Progenitor cell of endocrine pancreas (in vitro differentiated cells): ENCODE results near the gene GJA9. TPM values are rescaled to one million over a fixed set of nuclear protein-coding genes. Genes with fewer than 3 reads are reported as not detected.

Source experiments
- DNase-seq: peaks from one replicate; pipeline ENCODE4 v3.0.0; 2021; ENCODE audit warnings: low spot score; ENCODE audit not compliant: unreplicated experiment
- H3K27ac Mint-ChIP-seq: 2 replicates; pipeline ENCODE4 v1.8.0; 2021; ENCODE audit warnings: mild to moderate bottlenecking, moderate library complexity, mixed read lengths
- H3K27me3 Mint-ChIP-seq: 2 replicates; pipeline ENCODE4 v1.8.0; 2021; ENCODE audit warnings: mixed read lengths
- H3K36me3 Mint-ChIP-seq: 2 replicates; pipeline ENCODE4 v1.8.0; 2022; ENCODE audit warnings: mixed read lengths; ENCODE audit not compliant: insufficient read depth
- H3K4me1 Mint-ChIP-seq: 2 replicates; pipeline ENCODE4 v1.8.0; 2021; ENCODE audit warnings: low read depth, mixed read lengths
- H3K4me3 Mint-ChIP-seq: 2 replicates; pipeline ENCODE4 v1.8.0; 2021; ENCODE audit warnings: low read depth, mild to moderate bottlenecking, moderate library complexity, mixed read lengths
- H3K9me3 Mint-ChIP-seq: 2 replicates; pipeline ENCODE4 v1.8.0; 2021; ENCODE audit warnings: low read depth, mixed read lengths
- total RNA-seq: library from RNA; stranded (reverse); gene quantifications from 2 replicates; pipeline ENCODE4 v1.2.1, GENCODE V29; 2021
- TF ChIP-seq, protein P1 (sequence below): fragments of 200-600 bp; sonication (generic); IDR thresholded peaks from one replicate; pipeline ENCODE4 v1.5.0; 2021; ENCODE audit warnings: antibody characterized with exemption, mild to moderate bottlenecking; ENCODE audit not compliant: unreplicated experiment

The GJA9 gene
- total RNA-seq, 1 donor from 2014 or later = not detected

- TF ChIP-seq, protein P1, sequence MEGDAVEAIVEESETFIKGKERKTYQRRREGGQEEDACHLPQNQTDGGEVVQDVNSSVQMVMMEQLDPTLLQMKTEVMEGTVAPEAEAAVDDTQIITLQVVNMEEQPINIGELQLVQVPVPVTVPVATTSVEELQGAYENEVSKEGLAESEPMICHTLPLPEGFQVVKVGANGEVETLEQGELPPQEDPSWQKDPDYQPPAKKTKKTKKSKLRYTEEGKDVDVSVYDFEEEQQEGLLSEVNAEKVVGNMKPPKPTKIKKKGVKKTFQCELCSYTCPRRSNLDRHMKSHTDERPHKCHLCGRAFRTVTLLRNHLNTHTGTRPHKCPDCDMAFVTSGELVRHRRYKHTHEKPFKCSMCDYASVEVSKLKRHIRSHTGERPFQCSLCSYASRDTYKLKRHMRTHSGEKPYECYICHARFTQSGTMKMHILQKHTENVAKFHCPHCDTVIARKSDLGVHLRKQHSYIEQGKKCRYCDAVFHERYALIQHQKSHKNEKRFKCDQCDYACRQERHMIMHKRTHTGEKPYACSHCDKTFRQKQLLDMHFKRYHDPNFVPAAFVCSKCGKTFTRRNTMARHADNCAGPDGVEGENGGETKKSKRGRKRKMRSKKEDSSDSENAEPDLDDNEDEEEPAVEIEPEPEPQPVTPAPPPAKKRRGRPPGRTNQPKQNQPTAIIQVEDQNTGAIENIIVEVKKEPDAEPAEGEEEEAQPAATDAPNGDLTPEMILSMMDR = no peak
- no peak overlapping the region for H3K27ac Mint-ChIP-seq
- no peak overlapping the region for H3K4me3 Mint-ChIP-seq
- peaks cover 2% of the 10 kb centered on the region for H3K4me1 Mint-ChIP-seq
- no peaks in the 10 kb centered on the region for H3K9me3 Mint-ChIP-seq
- DNase-seq = no peak
- no peaks in the 10 kb centered on the region for H3K27me3 Mint-ChIP-seq
- no peaks in the 10 kb centered on the region for H3K36me3 Mint-ChIP-seq
Measured at GRCh38 chr1:38896169-38896568, 14.8 kb upstream of the GJA9 start.

DNA sequence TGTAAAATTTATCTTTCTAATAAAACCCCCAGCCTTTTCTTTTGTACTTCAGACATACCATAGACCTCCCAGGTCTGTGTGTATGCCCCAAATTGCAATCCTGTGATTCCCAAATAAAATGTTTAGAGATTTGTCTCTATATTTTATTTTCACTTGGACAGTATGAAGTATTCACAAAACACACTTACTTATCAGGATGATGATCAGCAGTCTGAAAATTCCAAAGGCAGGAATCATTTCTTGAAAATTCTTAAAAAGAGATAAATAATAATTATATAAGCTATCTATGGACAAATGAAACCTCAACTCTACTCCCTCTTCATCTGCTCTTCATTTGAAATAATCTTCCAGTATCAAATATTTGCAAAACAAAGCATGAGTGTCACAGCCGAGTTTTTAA lies 11.6 kb upstream of the GJA9 start:
- DNase-seq = no peak
- Mint-ChIP-seq H3K27ac (no peak overlapping the region), H3K4me3 (no peak overlapping the region), H3K27me3 (no peaks in the 10 kb centered on the region), H3K4me1 (peaks cover 3% of the 10 kb centered on the region), H3K36me3 (no peaks in the 10 kb centered on the region), H3K9me3 (no peaks in the 10 kb centered on the region)
- TF ChIP-seq, protein P1 = no peak

DNA sequence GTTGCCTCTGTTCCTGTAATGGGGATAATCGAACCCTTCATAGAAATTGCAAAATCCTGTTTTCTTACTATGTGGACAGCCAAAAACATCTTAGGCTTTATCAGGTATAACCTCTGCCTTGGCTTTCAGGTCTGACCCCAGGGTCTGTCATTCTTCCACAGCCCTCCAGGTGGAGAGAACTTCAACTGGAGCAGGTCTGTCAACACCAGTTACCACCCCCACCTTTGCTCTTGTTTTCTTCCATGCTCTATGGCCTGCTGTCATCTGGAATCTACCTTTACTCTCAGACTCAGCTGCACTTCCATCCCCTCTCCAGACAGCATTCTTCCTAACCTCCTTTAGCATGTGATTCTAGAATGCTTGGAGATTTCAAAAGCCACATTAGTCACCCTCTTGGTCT lies 10.4 kb upstream of the GJA9 start:
- no peaks in the 10 kb centered on the region for H3K27me3 Mint-ChIP-seq
- H3K4me1 Mint-ChIP-seq = peaks cover 3% of the 10 kb centered on the region
- no peaks in the 10 kb centered on the region for H3K36me3 Mint-ChIP-seq
- no peak overlapping the region for H3K27ac Mint-ChIP-seq
- TF ChIP-seq, protein P1 = peak; percentile 41
- no peak overlapping the region for H3K4me3 Mint-ChIP-seq
- H3K9me3 Mint-ChIP-seq = no peaks in the 10 kb centered on the region
- no peak for DNase-seq

- DNase-seq = no peak
Measured at GRCh38 chr1:38889589-38889988, 8.2 kb upstream of the GJA9 start.

GRCh38 chr1:38888423-38889333 lies 7.3 kb upstream of the GJA9 start:
- no peak for DNase-seq
- TF ChIP-seq, protein P1 = no peak
- H3K9me3 Mint-ChIP-seq = no peaks in the 10 kb centered on the region
- H3K36me3 Mint-ChIP-seq = no peaks in the 10 kb centered on the region
- no peak overlapping the region for H3K27ac Mint-ChIP-seq
- H3K27me3 Mint-ChIP-seq = no peaks in the 10 kb centered on the region
- no peak overlapping the region for H3K4me3 Mint-ChIP-seq
- peaks cover 3% of the 10 kb centered on the region for H3K4me1 Mint-ChIP-seq

More at GRCh38 chr1:38889589-38889988, 8.2 kb upstream of the GJA9 start:
- Mint-ChIP-seq H3K36me3 (no peaks in the 10 kb centered on the region), H3K9me3 (no peaks in the 10 kb centered on the region), H3K4me1 (peaks cover 3% of the 10 kb centered on the region), H3K27me3 (no peaks in the 10 kb centered on the region), H3K27ac (no peak overlapping the region), H3K4me3 (no peak overlapping the region)
- TF ChIP-seq, protein P1 = no peak
